ENCODE data around the gene CXCR4. TPM values are rescaled to one million over a fixed set of nuclear protein-coding genes. Genes with fewer than 3 reads are reported as not detected.

The CXCR4 gene
- total and polyA plus RNA-seq, 10 of the 15 experiments (the other 5 are each of a cell fraction or from before 2014, with no cell fraction given): 31.1 to 749 (median 52.7) TPM

GRCh38 chr2:136134126-136134525 is 16.2 kb upstream of the CXCR4 start (continued):
- TF ChIP-seq CBX5 (IDR thresholded peaks at IDR 0.05; ENCODE audit: low read depth) (0 out of 2 replicates have a peak, but pooled peaks have one; percentile 44), EED (IDR thresholded peaks at IDR 0.05; ENCODE audit: low read depth) (peak; percentile 98), HDAC6 (IDR thresholded peaks at IDR 0.05; ENCODE audit: unreplicated experiment) (no peak), E2F4 (IDR thresholded peaks at IDR 0.05; ENCODE audit: low read depth, low read length) (no peak), TCF3 (IDR thresholded peaks at IDR 0.05; ENCODE audit: borderline replicate concordance, insufficient read depth, low read depth, low read length) (no peak), DPF2 (IDR thresholded peaks at IDR 0.05) (peak; percentile 78), CREB1 (IDR thresholded peaks at IDR 0.05; ENCODE audit: low read depth) (peak; percentile 51; the same call in 1 of the 2 replicates), MTA2 (IDR thresholded peaks at IDR 0.05; ENCODE audit: low read depth) (peak; percentile 84), IRF4 (IDR thresholded peaks at IDR 0.05; ENCODE audit: low read depth, low read length) (peak; percentile 88), RFX5 (IDR thresholded peaks at IDR 0.05; ENCODE audit: low read depth, low read length) (no peak), BCL3 (IDR thresholded peaks at IDR 0.05; ENCODE audit: borderline replicate concordance, insufficient read depth, low read depth, low read length, poor library complexity, severe bottlenecking) (peak; percentile 68), PBX3 (IDR thresholded peaks at IDR 0.05; ENCODE audit: insufficient replicate concordance, low read depth, low read length) (no peak), TBL1XR1 (IDR thresholded peaks at IDR 0.05; ENCODE audit: low read depth, low read length) (peak; percentile 41; the same call in 1 of the 2 replicates), SKIL (IDR thresholded peaks at IDR 0.05; ENCODE audit: low read depth, poor library complexity, severe bottlenecking) (peak; percentile 87), GABPA (IDR thresholded peaks at IDR 0.05; ENCODE audit: low read depth) (peak; percentile 58; the same call in 1 of the 2 replicates), REST (IDR thresholded peaks at IDR 0.05; ENCODE audit: low read depth, low read length) (no peak), ZNF24 (IDR thresholded peaks at IDR 0.05) (peak; percentile 73; the same call in 1 of the 2 replicates), BCL11A (IDR thresholded peaks at IDR 0.05; ENCODE audit: low read depth, low read length) (peak; percentile 88), CEBPB (IDR thresholded peaks at IDR 0.05; ENCODE audit: borderline replicate concordance in 1 of 2, low read depth in 2 of 2, low read length in 2 of 2) (no peak), IKZF1 (conservative IDR thresholded peaks at IDR 0.05) (peak; percentile 88), NR2F1 (conservative IDR thresholded peaks at IDR 0.05) (peak; percentile 46; the same call in 1 of the 2 replicates), ZBED1 (IDR thresholded peaks at IDR 0.05; ENCODE audit: borderline replicate concordance) (peak; percentile 85; the same call in 1 of the 2 replicates), CREM (IDR thresholded peaks at IDR 0.05; ENCODE audit: low read depth) (peak; percentile 88)

Data from GM12878 (cell line).